ENCODE data around the gene CDH13.

CDH13 gene

GRCh38 chr16:83579436-83579835 is 952.7 kb downstream of the CDH13 start:
- H3K4me1 ChIP-seq (ENCODE audit: insufficient read depth, low read length), result no peaks in the 10 kb centered on the region
- H3K4me3 ChIP-seq (ENCODE audit: low read depth in 1 of 2, low read length in 2 of 2), result no peak overlapping the region
- H3K36me3 ChIP-seq (ENCODE audit: insufficient read depth, low read length), result no peaks in the 10 kb centered on the region
- H3K27me3 ChIP-seq (ENCODE audit: control insufficient read depth in 1 of 2, insufficient read depth in 2 of 2, low read length in 2 of 2), result peaks cover 0 to 3% of the 10 kb centered on the region in 2 donors
- no peaks in the 10 kb centered on the region for H3K9me3 ChIP-seq (ENCODE audit: low read length)
- H3K27ac ChIP-seq (ENCODE audit: low read depth, low read length), result no peak overlapping the region
- H3K9ac ChIP-seq (ENCODE audit: low read length), result no peak overlapping the region

GRCh38 chr16:83581082-83581481 is 954.3 kb downstream of the CDH13 start:
- Histone ChIP-seq H3K36me3 (ENCODE audit: insufficient read depth, low read length) (no peaks in the 10 kb centered on the region), H3K4me1 (ENCODE audit: insufficient read depth, low read length) (no peaks in the 10 kb centered on the region), H3K9me3 (ENCODE audit: low read length) (no peaks in the 10 kb centered on the region), H3K9ac (ENCODE audit: low read length) (no peak overlapping the region), H3K27ac (ENCODE audit: low read depth, low read length) (no peak overlapping the region), H3K27me3 (ENCODE audit: control insufficient read depth in 1 of 2, insufficient read depth in 2 of 2, low read length in 2 of 2) (peaks cover 0 to 4% of the 10 kb centered on the region in 2 donors), H3K4me3 (ENCODE audit: low read depth in 1 of 2, low read length in 2 of 2) (no peak overlapping the region)

GRCh38 chr16:83581994-83582747 is 955.4 kb downstream of the CDH13 start:
- no peak overlapping the region for H3K27ac ChIP-seq (ENCODE audit: low read depth, low read length)
- no peaks in the 10 kb centered on the region for H3K9me3 ChIP-seq (ENCODE audit: low read length)
- no peak overlapping the region for H3K4me3 ChIP-seq (ENCODE audit: low read depth in 1 of 2, low read length in 2 of 2)
- no peak overlapping the region for H3K9ac ChIP-seq (ENCODE audit: low read length)
- H3K4me1 ChIP-seq (ENCODE audit: insufficient read depth, low read length), result no peaks in the 10 kb centered on the region
- H3K27me3 ChIP-seq (ENCODE audit: control insufficient read depth in 1 of 2, insufficient read depth in 2 of 2, low read length in 2 of 2), result peaks cover 0 to 4% of the 10 kb centered on the region in 2 donors
- H3K36me3 ChIP-seq (ENCODE audit: insufficient read depth, low read length), result no peaks in the 10 kb centered on the region

- H3K36me3 ChIP-seq (ENCODE audit: insufficient read depth, low read length), result no peaks in the 10 kb centered on the region
- no peaks in the 10 kb centered on the region for H3K4me1 ChIP-seq (ENCODE audit: insufficient read depth, low read length)
- H3K9ac ChIP-seq (ENCODE audit: low read length), result no peak overlapping the region
- H3K27me3 ChIP-seq (ENCODE audit: control insufficient read depth in 1 of 2, insufficient read depth in 2 of 2, low read length in 2 of 2), result peaks cover 0 to 4% of the 10 kb centered on the region in 2 donors
- H3K27ac ChIP-seq (ENCODE audit: low read depth, low read length), result no peak overlapping the region
- H3K9me3 ChIP-seq (ENCODE audit: low read length), result no peaks in the 10 kb centered on the region
- H3K4me3 ChIP-seq (ENCODE audit: low read depth in 1 of 2, low read length in 2 of 2), result no peak overlapping the region
Measured at GRCh38 chr16:83586036-83586435, 959.3 kb downstream of the CDH13 start.

GRCh38 chr16:83586461-83587200 is 959.9 kb downstream of the CDH13 start:
- H3K4me3 ChIP-seq (ENCODE audit: low read depth in 1 of 2, low read length in 2 of 2), result no peak overlapping the region
- no peaks in the 10 kb centered on the region for H3K4me1 ChIP-seq (ENCODE audit: insufficient read depth, low read length)
- H3K36me3 ChIP-seq (ENCODE audit: insufficient read depth, low read length), result no peaks in the 10 kb centered on the region
- H3K27ac ChIP-seq (ENCODE audit: low read depth, low read length), result no peak overlapping the region
- peaks cover 0 to 4% of the 10 kb centered on the region in 2 donors for H3K27me3 ChIP-seq (ENCODE audit: control insufficient read depth in 1 of 2, insufficient read depth in 2 of 2, low read length in 2 of 2)
- no peak overlapping the region for H3K9ac ChIP-seq (ENCODE audit: low read length)
- no peaks in the 10 kb centered on the region for H3K9me3 ChIP-seq (ENCODE audit: low read length)

- Histone ChIP-seq H3K9me3 (ENCODE audit: low read length) (no peaks in the 10 kb centered on the region), H3K4me3 (ENCODE audit: low read depth in 1 of 2, low read length in 2 of 2) (no peak overlapping the region), H3K27ac (ENCODE audit: low read depth, low read length) (no peak overlapping the region), H3K27me3 (ENCODE audit: control insufficient read depth in 1 of 2, insufficient read depth in 2 of 2, low read length in 2 of 2) (peaks cover 0 to 4% of the 10 kb centered on the region in 2 donors), H3K4me1 (ENCODE audit: insufficient read depth, low read length) (no peaks in the 10 kb centered on the region), H3K36me3 (ENCODE audit: insufficient read depth, low read length) (no peaks in the 10 kb centered on the region), H3K9ac (ENCODE audit: low read length) (no peak overlapping the region)
Measured at GRCh38 chr16:83587201-83587600, 960.4 kb downstream of the CDH13 start.

GRCh38 chr16:83588070-83588469 is 961.3 kb downstream of the CDH13 start:
- no peaks in the 10 kb centered on the region for H3K4me1 ChIP-seq (ENCODE audit: insufficient read depth, low read length)
- no peak overlapping the region for H3K27ac ChIP-seq (ENCODE audit: low read depth, low read length)
- H3K4me3 ChIP-seq (ENCODE audit: low read depth in 1 of 2, low read length in 2 of 2), result no peak overlapping the region
- H3K36me3 ChIP-seq (ENCODE audit: insufficient read depth, low read length), result no peaks in the 10 kb centered on the region
- no peaks in the 10 kb centered on the region for H3K9me3 ChIP-seq (ENCODE audit: low read length)
- H3K9ac ChIP-seq (ENCODE audit: low read length), result no peak overlapping the region
- peaks cover 0 to 4% of the 10 kb centered on the region in 2 donors for H3K27me3 ChIP-seq (ENCODE audit: control insufficient read depth in 1 of 2, insufficient read depth in 2 of 2, low read length in 2 of 2)

- no peak overlapping the region for H3K27ac ChIP-seq (ENCODE audit: low read depth, low read length)
- H3K4me1 ChIP-seq (ENCODE audit: insufficient read depth, low read length), result no peaks in the 10 kb centered on the region
- no peaks in the 10 kb centered on the region for H3K9me3 ChIP-seq (ENCODE audit: low read length)
- H3K36me3 ChIP-seq (ENCODE audit: insufficient read depth, low read length), result no peaks in the 10 kb centered on the region
- H3K27me3 ChIP-seq (ENCODE audit: control insufficient read depth in 1 of 2, insufficient read depth in 2 of 2, low read length in 2 of 2), result peaks cover 0 to under 1% of the 10 kb centered on the region in 2 donors
- H3K4me3 ChIP-seq (ENCODE audit: low read depth in 1 of 2, low read length in 2 of 2), result no peak overlapping the region
- no peak overlapping the region for H3K9ac ChIP-seq (ENCODE audit: low read length)
Measured at GRCh38 chr16:83589576-83589975, 962.8 kb downstream of the CDH13 start.

- Histone ChIP-seq H3K36me3 (ENCODE audit: insufficient read depth, low read length) (no peaks in the 10 kb centered on the region), H3K27ac (ENCODE audit: low read depth, low read length) (no peak overlapping the region), H3K9me3 (ENCODE audit: low read length) (no peaks in the 10 kb centered on the region), H3K27me3 (ENCODE audit: control insufficient read depth in 1 of 2, insufficient read depth in 2 of 2, low read length in 2 of 2) (no peaks in the 10 kb centered on the region), H3K9ac (ENCODE audit: low read length) (no peak overlapping the region), H3K4me1 (ENCODE audit: insufficient read depth, low read length) (no peaks in the 10 kb centered on the region), H3K4me3 (ENCODE audit: low read depth in 1 of 2, low read length in 2 of 2) (no peak overlapping the region)
Measured at GRCh38 chr16:83592778-83593177, 966.0 kb downstream of the CDH13 start.

GRCh38 chr16:83599789-83600462 is 973.2 kb downstream of the CDH13 start:
- Histone ChIP-seq H3K27ac (ENCODE audit: low read depth, low read length) (no peak overlapping the region), H3K4me1 (ENCODE audit: insufficient read depth, low read length) (no peaks in the 10 kb centered on the region), H3K9ac (ENCODE audit: low read length) (no peak overlapping the region), H3K4me3 (ENCODE audit: low read depth in 1 of 2, low read length in 2 of 2) (no peak overlapping the region), H3K9me3 (ENCODE audit: low read length) (no peaks in the 10 kb centered on the region), H3K36me3 (ENCODE audit: insufficient read depth, low read length) (no peaks in the 10 kb centered on the region), H3K27me3 (ENCODE audit: control insufficient read depth in 1 of 2, insufficient read depth in 2 of 2, low read length in 2 of 2) (no peaks in the 10 kb centered on the region)

Data from muscle layer of colon (tissue), 2 donors.